Measurements from ENCODE around the gene BLTP2. TPM values are rescaled to one million over a fixed set of nuclear protein-coding genes. Genes with fewer than 3 reads are reported as not detected.

Gene BLTP2
- total and polyA plus RNA-seq, 2 of the 13 experiments (the other 11 are each of a cell fraction or from before 2014, with no cell fraction given) = 66.7 to 80.9 TPM

- TF ChIP-seq ZNF609 (CRISPR knock-in tag; IDR thresholded peaks at IDR 0.05; ENCODE audit: borderline replicate concordance) (peak; percentile 57; the same call in 1 of the 2 replicates), NFIB (CRISPR knock-in tag; IDR thresholded peaks at IDR 0.05; ENCODE audit: borderline replicate concordance) (no peak), HOXD1 (CRISPR knock-in tag; IDR thresholded peaks at IDR 0.05) (0 out of 2 replicates have a peak, but pooled peaks have one; percentile 24), ZNF574 (CRISPR knock-in tag; IDR thresholded peaks at IDR 0.05) (peak; percentile 69), ZNF205 (CRISPR knock-in tag; IDR thresholded peaks at IDR 0.05) (no peak), BCL3 (CRISPR knock-in tag; IDR thresholded peaks at IDR 0.05) (peak; percentile 82), SOX13 (IDR thresholded peaks at IDR 0.05) (no peak), SOX13 (CRISPR knock-in tag; conservative IDR thresholded peaks at IDR 0.05 in 1 of 2, IDR thresholded peaks at IDR 0.05 in 1 of 2) (peak in 1 of 2 experiments; percentile 17; a peak in 1 of 4 replicates), GLI4 (CRISPR knock-in tag; IDR thresholded peaks at IDR 0.05; ENCODE audit: borderline replicate concordance) (0 out of 2 replicates have a peak, but pooled peaks have one; percentile 40), DMAP1 (CRISPR knock-in tag; IDR thresholded peaks at IDR 0.05) (peak; percentile 78), ZNF34 (CRISPR knock-in tag; IDR thresholded peaks at IDR 0.05; ENCODE audit: borderline replicate concordance) (peak; percentile 82; the same call in 1 of the 2 replicates), SPEN (CRISPR knock-in tag; IDR thresholded peaks at IDR 0.05; ENCODE audit: low read depth) (peak; percentile 95), NFYC (CRISPR knock-in tag; IDR thresholded peaks at IDR 0.05) (peak; percentile 87), SOX6 (IDR thresholded peaks at IDR 0.05) (no peak), SOX6 (CRISPR knock-in tag; IDR thresholded peaks at IDR 0.05) (peak; percentile 61; the same call in 1 of the 2 replicates), ZNF138 (CRISPR knock-in tag; IDR thresholded peaks at IDR 0.05; ENCODE audit: low read depth) (0 out of 2 replicates have a peak, but pooled peaks have one; percentile 67), ZSCAN31 (CRISPR knock-in tag; IDR thresholded peaks at IDR 0.05; ENCODE audit: low read depth) (0 out of 2 replicates have a peak, but pooled peaks have one; percentile 56), ETV6 (CRISPR knock-in tag; conservative IDR thresholded peaks at IDR 0.05) (no peak), ZSCAN29 (CRISPR knock-in tag; conservative IDR thresholded peaks at IDR 0.05) (no peak; the same call in 1 of the 2 replicates)
Observed at GRCh38 chr17:28644787-28645575, at the start of gene BLTP2 (continued).
